ENCODE data around the gene SCN11A.

- TF ChIP-seq CTCF (IDR thresholded peaks at IDR 0.05) (no peak), POLR2A (IDR thresholded peaks at IDR 0.05) (no peak), EP300 (IDR thresholded peaks at IDR 0.05) (no peak)
Observed at GRCh38 chr3:39013289-39013688, 38.5 kb downstream of the SCN11A start.

All from tibial nerve (tissue), 4 donors.